ENCODE data around the gene KATNB1.

GRCh38 chr16:57725151-57725550 is 10.4 kb upstream of the KATNB1 start:
- TF ChIP-seq JUN (IDR thresholded peaks at IDR 0.05) (no peak), PBX3 (IDR thresholded peaks at IDR 0.05) (no peak), CTCF (IDR thresholded peaks at IDR 0.05) (no peak), MAX (IDR thresholded peaks at IDR 0.05) (no peak), POLR2AphosphoS2 (conservative IDR thresholded peaks at IDR 0.05; ENCODE audit: low read length) (no peak), HDAC2 (IDR thresholded peaks at IDR 0.05) (no peak), HMGXB4 (CRISPR knock-in tag; IDR thresholded peaks at IDR 0.05; ENCODE audit: borderline replicate concordance) (no peak)

Measured in A549 (cell line).